T follicular helper cell (primary cell): ENCODE results near the gene ACO1.
"Not testable (repeated sequence)": the region's sequence is repeated elsewhere in the genome, so short reads cannot be mapped to it uniquely, and the experiment has no call there.

Experiments used
- DNase-seq: peaks from one replicate; pipeline ENCODE4 v3.0.0-alpha.2; 2020; ENCODE audit warnings: low read depth
- total RNA-seq, 2 experiments: gene quantifications; one replicate each; lab custom pipeline; 2026; lab: John Stamatoyannopoulos, UW

ACO1 gene
- 15.7 to 21.0 reads per million in 2 experiments for total RNA-seq

DNA sequence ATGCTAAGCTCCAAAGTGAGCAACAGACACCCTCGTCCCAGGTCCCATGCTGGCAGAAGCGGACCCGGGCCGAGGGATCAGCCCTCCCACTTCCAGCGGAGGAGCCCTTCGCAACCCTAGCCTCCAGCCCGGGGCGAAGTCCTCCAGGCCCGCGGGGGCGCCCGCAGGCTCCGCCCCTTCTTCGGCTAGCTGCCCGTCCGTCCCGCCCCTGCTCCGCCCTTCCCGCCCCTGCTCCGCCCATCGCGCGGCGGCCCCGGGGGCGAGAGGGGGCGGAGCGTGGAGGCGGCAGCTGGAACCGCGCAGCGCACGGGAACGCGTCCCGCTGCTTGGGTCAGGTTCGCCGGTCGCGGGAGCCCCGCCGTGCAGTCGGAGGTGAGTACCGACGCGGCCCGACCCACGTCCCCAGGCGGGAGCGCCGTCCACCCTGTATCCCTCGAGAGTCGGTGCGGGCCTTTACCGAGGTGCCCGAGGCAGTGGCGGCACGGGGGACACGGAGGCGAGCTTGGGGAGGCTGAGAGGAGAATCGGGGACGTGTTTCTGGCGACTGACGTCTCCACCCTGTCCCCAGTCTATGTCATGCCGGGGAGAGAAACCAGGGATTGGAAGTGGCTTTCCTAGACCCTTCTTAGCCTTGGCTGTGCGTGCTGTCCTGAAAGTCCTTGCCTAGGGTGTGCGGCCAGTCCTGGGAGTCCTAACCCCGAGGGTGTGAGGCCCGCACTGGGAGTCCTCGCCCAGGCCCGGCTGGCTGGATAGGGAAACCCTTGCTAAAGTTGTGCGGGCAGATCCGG is at the start of gene ACO1:
Gene ACO1 (plus strand): TSS at position 280 of the 788 bp plus-strand sequence. CDS start 20,864 bp downstream, outside the sequence.
- peak; percentile 83 for DNase-seq

DNA sequence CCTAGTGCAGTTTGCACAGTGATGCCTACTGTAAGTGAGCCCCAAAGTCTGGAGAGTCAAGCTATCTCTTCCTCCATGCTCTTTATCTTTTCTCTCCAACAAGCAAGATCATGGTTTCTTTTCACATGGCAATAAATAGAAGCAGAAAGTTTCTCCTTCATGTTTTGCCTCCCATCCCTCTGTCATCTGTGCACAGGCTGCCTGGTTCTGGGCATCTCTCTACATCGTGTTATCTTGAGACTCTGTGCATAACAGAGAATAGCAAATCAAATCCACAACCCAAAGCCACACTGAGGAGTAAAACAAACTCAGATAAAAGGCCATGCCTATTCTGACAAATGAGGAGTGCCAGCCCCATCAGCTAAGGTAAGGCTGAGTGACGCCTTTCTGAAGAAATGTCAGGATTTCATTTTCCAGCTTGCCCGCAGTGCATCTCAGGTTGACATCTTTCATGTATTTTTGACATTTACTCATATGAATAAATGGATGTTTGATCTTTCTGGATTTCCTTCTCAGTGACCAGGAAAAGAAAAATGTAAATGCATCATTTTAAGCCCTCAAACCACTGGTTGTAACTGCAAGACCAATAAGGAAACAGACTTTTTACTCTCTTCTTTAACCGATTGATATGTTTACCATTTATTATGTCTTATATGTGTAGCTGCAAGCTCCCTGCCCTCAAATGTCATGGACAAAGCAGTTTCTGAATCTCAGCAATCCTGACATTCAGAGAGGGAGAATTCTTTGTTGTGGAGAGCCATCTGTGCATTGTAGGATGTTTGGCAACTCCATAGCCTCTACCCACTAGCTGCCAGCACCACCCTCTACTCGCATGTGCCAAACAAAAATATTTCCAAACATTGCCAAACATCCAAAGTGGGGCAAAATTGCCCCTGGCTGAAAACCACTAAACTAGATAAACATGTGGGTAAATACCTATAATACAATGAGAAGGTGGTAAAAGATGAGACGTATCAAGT is 49.2 kb upstream of the ACO1 start:
- no peak for DNase-seq

- no peak for DNase-seq
Measured at GRCh38 chr9:32339424-32339823, 45.0 kb upstream of the ACO1 start.

DNA sequence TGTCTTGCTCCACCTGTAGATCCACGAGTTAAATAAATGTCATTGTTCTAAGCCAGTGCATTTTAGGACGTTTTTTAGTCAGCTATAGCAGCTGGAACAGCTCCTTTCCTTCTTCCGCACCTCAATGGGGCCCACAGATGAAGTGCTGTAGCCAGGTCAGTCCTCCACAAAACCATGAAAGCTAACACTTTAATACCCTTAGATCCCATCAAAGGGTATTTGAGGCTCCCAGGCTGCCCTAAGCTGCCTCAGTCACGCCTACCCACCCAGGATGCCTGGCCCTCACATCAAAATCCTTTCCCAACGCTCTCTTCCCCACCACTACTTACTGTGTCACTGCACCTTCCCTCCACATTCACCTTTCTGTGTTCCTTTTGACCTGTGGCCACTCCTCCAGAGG is 44.1 kb upstream of the ACO1 start:
- no peak for DNase-seq

- DNase-seq: no peak
Measured at GRCh38 chr9:32344551-32345182, 39.8 kb upstream of the ACO1 start.

- no peak for DNase-seq
Measured at GRCh38 chr9:32345243-32345642, 39.2 kb upstream of the ACO1 start.

DNA sequence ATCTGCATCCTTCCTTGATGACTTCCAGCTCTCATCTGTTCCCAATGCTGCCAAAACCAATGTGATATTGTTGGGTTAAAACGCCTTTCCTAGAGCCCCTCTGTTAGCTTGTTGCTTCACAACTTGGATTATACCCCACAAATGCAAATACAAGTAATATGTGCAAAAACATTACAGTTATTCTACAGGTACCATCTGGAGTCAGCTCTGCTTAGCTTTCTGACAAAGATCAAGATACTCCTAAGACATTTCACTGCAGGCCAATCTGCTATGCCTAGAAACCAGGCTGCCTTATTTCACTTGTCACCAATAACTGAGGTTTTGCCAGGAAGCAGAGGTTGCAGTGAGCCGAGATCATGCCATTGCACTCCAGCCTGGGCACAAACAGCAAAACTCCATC is 36.9 kb upstream of the ACO1 start:
- DNase-seq: no peak

- no peak for DNase-seq
Measured at GRCh38 chr9:32348106-32348695, 36.2 kb upstream of the ACO1 start.

DNA sequence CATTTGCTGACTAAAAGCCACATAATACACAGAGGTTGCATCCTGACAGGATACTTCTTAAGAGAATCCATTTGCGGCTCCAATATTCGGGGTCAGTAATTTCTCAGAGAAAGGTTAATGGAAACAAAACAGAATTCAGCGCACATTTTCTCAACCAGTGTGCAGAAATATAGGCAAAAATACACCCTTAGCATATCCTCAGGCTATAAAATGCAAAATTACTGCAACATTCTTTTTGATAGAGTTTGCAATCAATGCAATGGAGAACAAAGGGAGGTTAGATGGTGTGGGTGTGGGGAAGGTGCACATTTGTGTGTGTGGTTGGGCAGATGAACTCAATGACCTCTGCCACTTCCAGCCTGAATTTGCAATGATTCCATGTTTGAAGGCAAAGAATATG is 35.4 kb upstream of the ACO1 start:
- DNase-seq: no peak

- DNase-seq: no peak
Measured at GRCh38 chr9:32350682-32351081, 33.8 kb upstream of the ACO1 start.

DNA sequence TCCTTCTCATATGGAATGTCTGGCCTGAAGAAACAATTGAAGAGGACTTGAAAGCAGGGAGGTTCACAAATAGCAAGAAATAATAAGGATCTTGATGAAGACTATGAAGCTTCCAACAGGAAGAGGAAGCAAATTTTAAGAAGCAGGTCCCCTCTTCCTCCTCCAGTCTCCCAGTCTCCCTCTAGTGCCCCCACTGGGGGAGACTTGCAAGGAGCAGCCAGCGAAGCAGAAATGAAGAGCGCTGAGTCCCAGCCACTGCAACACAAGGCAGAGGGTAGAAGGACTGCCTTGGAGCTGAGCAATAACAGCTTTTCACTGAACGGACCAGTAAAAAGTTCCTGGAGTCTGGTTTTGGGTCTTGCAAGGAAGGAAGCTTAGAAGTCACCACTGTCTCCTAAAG is 32.6 kb upstream of the ACO1 start:
- no peak for DNase-seq

DNA sequence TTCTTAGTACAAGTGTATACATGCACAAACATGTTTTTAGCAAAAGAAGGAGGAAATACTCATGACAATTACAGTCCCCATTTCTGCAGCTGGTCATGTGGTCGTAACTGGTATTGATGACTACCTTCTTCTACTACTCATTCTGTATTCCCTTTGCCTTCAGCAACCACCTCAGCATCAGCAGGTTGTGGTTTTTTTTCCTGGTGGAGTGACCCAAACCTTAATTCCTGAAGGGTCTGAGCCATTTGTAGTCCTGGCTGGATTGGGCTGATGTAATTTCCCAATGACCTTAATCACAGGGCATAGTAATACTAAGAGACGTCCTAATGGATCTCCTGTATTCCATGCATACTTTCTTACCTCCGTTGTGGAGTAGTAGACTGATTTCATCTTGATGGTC is 31.0 kb upstream of the ACO1 start:
- not testable (repeated sequence) for DNase-seq

DNA sequence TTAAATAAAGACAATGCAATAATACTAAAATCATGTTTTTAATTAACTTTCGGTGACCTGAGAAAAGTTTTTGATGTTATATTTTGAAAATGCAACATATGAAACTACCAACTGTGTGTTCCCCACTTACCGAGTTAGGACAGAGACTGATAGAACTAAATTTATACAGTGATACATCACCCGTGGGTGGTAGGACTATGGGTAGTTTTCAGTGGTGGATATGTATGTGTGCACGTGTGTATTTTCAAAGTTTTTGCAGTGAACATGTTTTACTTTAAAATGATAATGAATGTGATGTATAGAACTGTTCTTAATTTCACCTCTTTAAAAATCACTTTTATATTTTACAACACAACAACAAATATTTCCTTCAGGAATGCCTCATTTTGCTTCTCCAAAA is 25.0 kb upstream of the ACO1 start:
- DNase-seq: no peak

GRCh38 chr9:32360983-32361673 is 23.3 kb upstream of the ACO1 start:
- no peak for DNase-seq

GRCh38 chr9:32371279-32371678 is 13.2 kb upstream of the ACO1 start:
- no peak for DNase-seq

DNA sequence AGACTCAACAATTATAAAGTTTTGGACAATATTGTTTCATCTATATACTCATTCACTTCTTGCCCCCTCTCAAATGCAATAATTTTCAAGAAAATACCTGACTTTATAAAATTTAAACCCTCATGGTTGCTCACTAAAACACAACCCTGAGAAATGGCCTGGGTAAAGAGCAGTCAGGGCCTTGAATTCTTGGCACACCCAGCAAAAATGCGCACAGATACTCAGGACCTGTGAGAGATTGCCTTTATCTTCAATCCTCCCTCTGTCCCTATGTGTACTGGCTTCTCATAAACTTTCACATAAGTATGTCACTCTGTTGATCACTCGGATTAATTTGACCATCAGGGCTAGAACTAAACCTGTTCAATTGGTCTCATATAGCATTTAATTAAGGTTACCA is 12.8 kb upstream of the ACO1 start:
- no peak for DNase-seq

- no peak for DNase-seq
Measured at GRCh38 chr9:32376285-32376684, 8.2 kb upstream of the ACO1 start.

DNA sequence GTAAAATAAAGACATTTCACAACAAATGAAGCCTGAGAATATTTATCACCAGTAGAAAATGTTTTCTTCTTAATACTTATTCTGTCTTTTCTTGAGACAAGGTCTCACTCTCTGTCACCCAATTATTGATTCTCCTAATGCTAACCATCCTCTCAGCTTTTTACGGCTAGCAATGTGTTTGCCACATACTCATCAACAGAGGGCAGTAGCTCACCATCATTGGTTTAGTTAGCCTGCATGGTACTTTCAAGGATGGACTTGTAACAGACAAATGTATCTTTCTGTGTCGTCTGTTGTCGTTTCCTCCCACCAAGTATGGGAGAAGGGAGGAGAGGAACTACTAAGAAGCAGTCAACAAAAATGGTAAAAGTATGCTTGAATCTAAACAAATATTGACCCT is 5.9 kb upstream of the ACO1 start:
- DNase-seq: peak; percentile 26

GRCh38 chr9:32378993-32379729 is 5.3 kb upstream of the ACO1 start:
- DNase-seq: peak; percentile 37

- DNase-seq: no peak
Measured at GRCh38 chr9:32380944-32381343, 3.5 kb upstream of the ACO1 start.
